Left hindlimb (tissue), 1 donor: ENCODE data around the gene ELN.

Experiments
- DNase-seq: peaks from one replicate; pipeline ENCODE4 v3.0.0-alpha.2; 2018

Gene ELN

GRCh38 chr7:74099031-74099430 lies 71.1 kb downstream of the ELN start:
- DNase-seq, result no peak

- DNase-seq, result no peak
Observed at GRCh38 chr7:74101061-74101681, 73.2 kb downstream of the ELN start.

- DNase-seq, result no peak
Observed at GRCh38 chr7:74103219-74103772, 75.3 kb downstream of the ELN start.

- no peak for DNase-seq
Observed at GRCh38 chr7:74104702-74105101, 76.7 kb downstream of the ELN start.

- no peak for DNase-seq
Observed at GRCh38 chr7:74105992-74106391, 78.0 kb downstream of the ELN start.

- no peak for DNase-seq
Observed at GRCh38 chr7:74106846-74107245, 78.9 kb downstream of the ELN start.

DNA sequence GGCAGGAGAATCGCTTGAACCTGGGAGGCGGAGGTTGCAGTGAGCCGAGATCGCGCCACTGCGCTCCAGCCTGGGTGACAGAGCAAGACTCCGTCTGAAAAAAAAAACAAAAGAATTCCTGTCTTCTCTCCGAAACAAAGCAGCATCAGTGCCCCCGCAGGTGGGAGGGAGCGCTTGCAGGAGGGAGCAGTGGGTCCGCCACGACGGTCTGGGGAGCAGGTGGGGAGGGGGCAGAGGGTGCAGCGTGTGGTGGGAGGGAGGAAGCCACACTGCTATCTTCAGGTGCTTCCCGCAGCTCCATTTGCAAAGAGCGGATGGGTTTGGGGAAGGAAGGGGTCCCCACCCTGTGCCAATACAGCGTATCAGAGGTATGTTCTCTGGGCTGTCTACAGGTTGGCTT lies 87.4 kb downstream of the ELN start:
- no peak for DNase-seq

- DNase-seq, result no peak
Observed at GRCh38 chr7:74116356-74116755, 88.4 kb downstream of the ELN start.
